Ovary (tissue), 9 donors: ENCODE data around the gene MAT2B. TPM values are rescaled to one million over a fixed set of nuclear protein-coding genes. Genes with fewer than 3 reads are reported as not detected.

Experiments
- DNase-seq, 5 donors: peaks; one replicate each; pipeline ENCODE4 v3.0.0-alpha.2; 2019 to 2020
- H3K27ac ChIP-seq, 2 donors: fragments of 200-600 bp; one replicate each; pipeline versions ENCODE4 v1.5.1 to v1.8.0; 2019 to 2022
- H3K27me3 ChIP-seq: fragments of 200-600 bp; one replicate; pipeline ENCODE4 v1.8.0; 2022
- H3K36me3 ChIP-seq: fragments of 200-600 bp; sonication (generic); one replicate; pipeline ENCODE4 v1.5.1; 2019
- H3K4me1 ChIP-seq: one replicate; pipeline ENCODE4 v1.8.1; 2013; ENCODE audit warnings: mild to moderate bottlenecking, moderate library complexity; ENCODE audit not compliant: insufficient read depth
- H3K4me3 ChIP-seq: fragments of 200-600 bp; sonication (generic); one replicate; pipeline ENCODE4 v1.5.1; 2017
- H3K9me3 ChIP-seq, 2 donors: fragments of 200-600 bp in 1 of 2; sonication (generic) in 1 of 2; one replicate each; pipeline versions ENCODE4 v1.5.1 to v1.8.1; 2013 to 2019; ENCODE audit warnings: mild to moderate bottlenecking in 1 of 2, moderate library complexity in 1 of 2
- EP300 ChIP-seq: sonication (generic); formaldehyde crosslinking; IDR thresholded peaks from one replicate; pipeline ENCODE4 v1.6.1; 2017; ENCODE audit warnings: antibody characterized with exemption
- POLR2A ChIP-seq: fragments of 450-650 bp; IDR thresholded peaks from one replicate; pipeline ENCODE4 v1.6.1; 2017; ENCODE audit warnings: antibody characterized with exemption, mild to moderate bottlenecking, moderate library complexity
- WGBS, 3 donors: extraction: QIAGEN DNeasy Blood & Tissue Kit in 1 of 3; methylation state at CpG; one replicate each; pipeline versions ENCODE4 v1.1.5 to v1.1.7; 2013 to 2017; 5-methylcytosine and 5-hydroxymethylcytosine counted together
- intact Hi-C, 4 donors: fragments of 100-400 bp; cut with DNase I; formaldehyde crosslinking; loops; one replicate each; pipeline versions ENCODE4 v1.11.0 to v1.15.1; 2022 to 2023
- polyA plus RNA-seq, 2 donors: library from polyadenylated mRNA; stranded (reverse); fragments of 200-250 nt in 1 of 2; fragments of 350-450 nt in 1 of 2; fragmentation: Illumina TruSeq in 1 of 2; extraction: RNeasy Lipid Tissue Mini Kit (QIAGEN cat#74804) in 1 of 2; gene quantifications; one replicate each; pipeline ENCODE4 v1.2.3, GENCODE V29; 2013 to 2014
- total RNA-seq, 7 donors: library from RNA; depleted of rRNA in 2 of 7; stranded (reverse); fragments of >200 nt in 2 of 7; fragmentation: NEBNext Ultra II Directional in 3 of 7; extraction: Animal tissue kit (Norgen Biotek cat#: 25700) in 3 of 7; gene quantifications; one replicate each; pipeline versions ENCODE4 v1.1.0 to v1.2.4, GENCODE V29; 2016 to 2023
- TF ChIP-seq, protein P1 (sequence below), 3 donors: fragments of 450-650 bp in 2 of 3; fragments of 200-600 bp in 1 of 3; IDR thresholded peaks; one replicate each; pipeline versions ENCODE4 v1.5.1 to v1.8.0; 2016 to 2022; ENCODE audit warnings: antibody characterized with exemption in 3 of 3, mild to moderate bottlenecking in 1 of 3
- donor health status: DM: no; HTN: no; CAD: no; lungs with moderate emphysema.
- donor health status: DM: no; HTN: no; CAD: no.
- donor health status: Bipolar disorder and iron deficiency.
- donor health status: DM: yes; HTN: yes; CAD: no.
- donor health status: DM: no; HTN: no; CAD: no.
- donor health status: DM: yes; HTN: yes; CAD: no.

MAT2B gene
- total and polyA plus RNA-seq, 9 donors: 46.6 to 83.0 (median 57.1) TPM

DNA sequence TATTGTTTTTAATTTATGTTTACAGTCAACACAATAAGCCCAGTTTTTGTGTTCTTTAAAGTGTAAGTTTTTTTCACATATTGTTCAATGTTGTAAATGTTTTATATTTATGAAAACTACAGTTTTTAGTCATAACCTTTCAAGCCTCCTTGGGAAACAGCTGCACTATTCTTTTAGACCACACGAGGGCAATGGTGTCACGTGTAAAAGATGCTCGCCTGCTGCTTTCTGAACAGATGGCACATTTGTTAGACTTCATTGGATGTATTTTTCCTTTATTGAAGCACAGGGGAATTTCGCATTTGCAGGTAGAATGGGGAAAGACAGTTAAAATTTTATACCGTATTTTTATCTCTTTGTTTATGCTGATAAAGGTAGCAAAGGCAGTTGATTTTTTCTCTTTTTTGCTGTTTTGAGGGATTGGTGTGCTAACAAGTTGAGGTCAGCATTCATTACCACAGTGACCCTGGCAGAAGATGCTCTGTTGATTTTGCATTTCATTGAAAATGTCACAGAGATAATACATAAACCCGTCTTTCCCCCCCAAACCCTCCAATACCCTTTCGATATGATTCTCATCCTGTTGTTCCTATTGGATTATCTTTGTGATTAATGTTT, 59.0 kb downstream of the MAT2B start:
- Histone ChIP-seq H3K36me3 (no peaks in the 10 kb centered on the region), H3K27me3 (no peaks in the 10 kb centered on the region), H3K27ac (no peak overlapping the region), H3K9me3 (no peaks in the 10 kb centered on the region), H3K4me1 (peaks cover 4% of the 10 kb centered on the region), H3K4me3 (no peak overlapping the region)
- intact Hi-C loops: loop anchor here in 1 of 4 donors (10.0 kb wide), 1 partner anchor 940 kb away; no protein-coding TSS in a partner anchor
- 4 to 8% (median 7%) methylated on average over 7 of the region's 7 CpGs for WGBS, 3 donors
- DNase-seq: peak; percentile 21 to 66 (median 50)
- TF ChIP-seq, protein P1, sequence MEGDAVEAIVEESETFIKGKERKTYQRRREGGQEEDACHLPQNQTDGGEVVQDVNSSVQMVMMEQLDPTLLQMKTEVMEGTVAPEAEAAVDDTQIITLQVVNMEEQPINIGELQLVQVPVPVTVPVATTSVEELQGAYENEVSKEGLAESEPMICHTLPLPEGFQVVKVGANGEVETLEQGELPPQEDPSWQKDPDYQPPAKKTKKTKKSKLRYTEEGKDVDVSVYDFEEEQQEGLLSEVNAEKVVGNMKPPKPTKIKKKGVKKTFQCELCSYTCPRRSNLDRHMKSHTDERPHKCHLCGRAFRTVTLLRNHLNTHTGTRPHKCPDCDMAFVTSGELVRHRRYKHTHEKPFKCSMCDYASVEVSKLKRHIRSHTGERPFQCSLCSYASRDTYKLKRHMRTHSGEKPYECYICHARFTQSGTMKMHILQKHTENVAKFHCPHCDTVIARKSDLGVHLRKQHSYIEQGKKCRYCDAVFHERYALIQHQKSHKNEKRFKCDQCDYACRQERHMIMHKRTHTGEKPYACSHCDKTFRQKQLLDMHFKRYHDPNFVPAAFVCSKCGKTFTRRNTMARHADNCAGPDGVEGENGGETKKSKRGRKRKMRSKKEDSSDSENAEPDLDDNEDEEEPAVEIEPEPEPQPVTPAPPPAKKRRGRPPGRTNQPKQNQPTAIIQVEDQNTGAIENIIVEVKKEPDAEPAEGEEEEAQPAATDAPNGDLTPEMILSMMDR (IDR thresholded peaks at IDR 0.05): peak; percentile 41 to 77 (median 71)
- no peak for TF ChIP-seq EP300

DNA sequence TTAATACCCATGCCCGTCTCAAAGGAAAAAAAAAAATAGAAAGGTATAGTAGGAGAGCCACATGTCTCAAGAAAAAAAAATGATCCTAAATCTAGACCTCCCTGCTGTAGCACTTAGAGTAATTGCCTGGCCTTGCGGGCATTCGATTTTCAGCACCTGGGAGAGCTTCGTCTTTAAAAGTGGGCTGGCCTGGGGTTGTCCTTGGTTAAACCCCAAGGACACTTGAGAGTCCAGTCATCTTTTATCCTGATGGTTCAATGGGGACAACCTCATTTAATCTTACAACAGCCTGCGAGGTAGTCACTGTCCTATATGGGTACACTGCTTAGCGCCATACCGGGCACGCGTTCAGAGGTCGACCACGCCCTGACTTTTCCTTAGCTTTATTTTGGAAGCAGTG, 60.1 kb downstream of the MAT2B start:
- Histone ChIP-seq H3K36me3 (no peaks in the 10 kb centered on the region), H3K27ac (no peak overlapping the region), H3K27me3 (no peaks in the 10 kb centered on the region), H3K4me3 (peak overlapping the region; percentile 26), H3K4me1 (peaks cover 4% of the 10 kb centered on the region), H3K9me3 (no peaks in the 10 kb centered on the region)
- TF ChIP-seq EP300 (no peak), POLR2A (no peak)
- TF ChIP-seq, protein P1 (IDR thresholded peaks at IDR 0.05): no peak
- 3 to 7% (median 7%) methylated on average over 11 of the region's 11 CpGs for WGBS, 3 donors
- no peak for DNase-seq
- intact Hi-C loops: loop anchor here in 1 of 4 donors (10.0 kb wide), 1 partner anchor 939 kb away; no protein-coding TSS in a partner anchor

DNA sequence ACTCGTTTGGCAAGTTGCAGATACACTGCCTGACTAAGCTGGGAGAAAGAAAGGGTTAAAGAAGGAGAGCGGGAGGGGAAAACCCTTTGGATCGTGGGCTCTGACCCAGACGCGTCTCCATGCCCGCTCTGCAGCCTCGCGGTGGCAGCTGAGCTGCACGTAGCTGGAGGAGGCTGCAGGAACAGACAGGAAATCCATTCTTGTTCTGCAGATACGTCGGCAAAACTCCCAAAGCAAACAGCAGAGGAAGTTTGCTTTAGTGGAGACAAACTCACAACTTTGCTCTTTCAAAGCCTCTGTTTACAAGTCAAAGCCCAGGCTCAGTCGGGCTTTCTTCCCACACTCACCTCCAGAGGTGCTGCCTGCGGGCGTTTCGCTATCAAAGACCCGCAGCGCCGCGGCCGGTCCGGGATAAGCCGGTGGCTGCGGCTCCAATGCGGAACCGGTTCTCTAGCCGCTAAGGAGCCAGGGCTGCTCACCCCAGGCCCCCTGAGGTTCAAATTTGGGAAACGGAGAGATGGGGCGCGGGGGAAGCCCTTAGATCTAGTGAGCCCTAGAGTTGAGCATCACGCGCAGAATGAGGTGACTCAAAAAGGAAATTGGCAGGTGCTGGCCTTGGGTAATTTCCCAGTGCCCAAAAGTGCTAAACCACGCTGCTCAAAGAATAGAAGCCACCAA, 60.7 kb downstream of the MAT2B start:
- H3K4me1 ChIP-seq: peaks cover 4% of the 10 kb centered on the region
- peak in 1 of 5 donors; percentile 34 for DNase-seq

DNA sequence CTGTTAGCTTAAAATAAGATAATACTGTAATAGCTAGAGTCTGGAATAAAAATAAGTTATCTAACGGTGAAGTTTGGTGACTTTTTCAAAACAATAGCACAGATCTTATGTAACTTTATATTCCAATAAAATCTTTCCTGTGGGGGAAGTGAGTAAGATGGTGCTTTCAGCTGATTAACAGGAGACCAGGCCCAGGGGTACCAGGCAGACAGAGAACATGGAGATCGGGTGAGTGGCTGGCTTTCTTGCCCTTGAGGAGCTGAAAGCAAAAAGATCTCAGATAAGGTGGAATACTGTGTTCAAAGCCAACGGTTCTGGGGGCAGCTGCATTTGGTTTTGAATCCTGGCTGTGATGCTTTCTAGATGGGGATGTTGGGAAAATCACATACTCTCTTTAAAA, 61.3 kb downstream of the MAT2B start:
- 33 to 46% (median 45%) methylated on average over 3 of the region's 3 CpGs for WGBS, 3 donors
- Histone ChIP-seq H3K36me3 (no peaks in the 10 kb centered on the region), H3K4me1 (peaks cover 4% of the 10 kb centered on the region), H3K9me3 (no peaks in the 10 kb centered on the region), H3K27me3 (no peaks in the 10 kb centered on the region), H3K27ac (no peak overlapping the region), H3K4me3 (no peak overlapping the region)
- TF ChIP-seq, protein P1 (IDR thresholded peaks at IDR 0.05): no peak
- no peak for DNase-seq
- intact Hi-C loops: loop anchor here in 1 of 4 donors (10.0 kb wide), 1 partner anchor 938 kb away; no protein-coding TSS in a partner anchor

More for the DNA sequence above, 60.7 kb downstream of the MAT2B start:
- TF ChIP-seq EP300: no peak
- TF ChIP-seq, protein P1 (IDR thresholded peaks at IDR 0.05): no peak
- no peak for TF ChIP-seq POLR2A
- Histone ChIP-seq H3K9me3 (no peaks in the 10 kb centered on the region), H3K36me3 (no peaks in the 10 kb centered on the region), H3K4me3 (peak overlapping the region; percentile 26), H3K27ac (no peak overlapping the region), H3K27me3 (no peaks in the 10 kb centered on the region)
- 8 to 11% (median 9%) methylated on average over 32 of the region's 32 CpGs for WGBS, 3 donors
- intact Hi-C loops: loop anchor here in 1 of 4 donors (10.0 kb wide), 1 partner anchor 939 kb away; no protein-coding TSS in a partner anchor
